ENCODE measurements around the gene RNF208.

RNF208 gene

GRCh38 chr9:137268538-137269201 lies 46.6 kb upstream of the RNF208 start (continued):
- TF ChIP-seq ZBTB8A (tag by site-specific recombination; IDR thresholded peaks at IDR 0.05), result 0 out of 2 replicates have a peak, but pooled peaks have one; percentile 22
- TF ChIP-seq ZNF391 (tag by site-specific recombination; IDR thresholded peaks at IDR 0.05; ENCODE audit: borderline replicate concordance, low read depth), result no peak
- no peak for TF ChIP-seq ZSCAN16 (tag by site-specific recombination; IDR thresholded peaks at IDR 0.05)
- no peak for TF ChIP-seq ZNF701 (tag by site-specific recombination; IDR thresholded peaks at IDR 0.05)
- TF ChIP-seq ZBTB48 (tag by site-specific recombination; IDR thresholded peaks at IDR 0.05), result no peak
- TF ChIP-seq ZNF175 (tag by site-specific recombination; IDR thresholded peaks at IDR 0.05), result no peak
- TF ChIP-seq HOXC10 (CRISPR knock-in tag; IDR thresholded peaks at IDR 0.05), result no peak
- no peak for TF ChIP-seq ZNF610 (tag by site-specific recombination; IDR thresholded peaks at IDR 0.05; ENCODE audit: borderline replicate concordance)
- TF ChIP-seq ZNF266 (tag by site-specific recombination; IDR thresholded peaks at IDR 0.05; ENCODE audit: low read depth), result no peak
- TF ChIP-seq ZNF112 (tag by site-specific recombination; IDR thresholded peaks at IDR 0.05), result no peak
- TF ChIP-seq ZBTB26 (tag by site-specific recombination; optimal IDR thresholded peaks at IDR 0.05), result peak; percentile 14
- no peak for TF ChIP-seq ZNF362 (tag by site-specific recombination; IDR thresholded peaks at IDR 0.05)
- no peak for TF ChIP-seq BCL11A (tag by site-specific recombination; IDR thresholded peaks at IDR 0.05; ENCODE audit: low read depth)
- no peak for TF ChIP-seq KLF17 (tag by site-specific recombination; IDR thresholded peaks at IDR 0.05)

DNA sequence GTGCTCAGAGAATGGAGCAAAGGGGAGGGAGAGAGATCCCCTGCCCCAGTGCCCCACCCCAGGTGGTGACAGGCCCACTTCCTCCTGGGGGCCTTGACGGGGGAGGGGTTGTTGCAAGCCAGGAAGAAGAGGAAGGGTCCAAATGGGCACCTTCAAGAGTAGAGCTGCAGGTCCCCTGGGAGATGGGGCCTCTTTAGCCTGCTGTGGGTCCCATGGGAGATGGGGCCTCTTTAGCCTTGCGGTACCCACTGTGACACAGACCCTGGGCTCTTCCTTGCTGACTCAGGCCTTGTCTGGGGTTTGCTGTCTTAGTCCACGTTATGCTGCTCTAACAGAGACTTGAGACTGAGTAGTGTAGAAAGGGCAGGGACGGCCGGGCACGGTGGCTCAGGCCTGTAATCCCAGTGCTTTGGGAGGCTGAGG lies 45.9 kb upstream of the RNF208 start:
- Histone ChIP-seq H3K27ac (ENCODE audit: extremely low read depth, low read depth, low read length) (no peak overlapping the region), H3K9me3 (ENCODE audit: control insufficient read depth, insufficient read depth, low read depth, low read length) (no peaks in the 10 kb centered on the region), H3K4me1 (ENCODE audit: control insufficient read depth, insufficient read depth, low read length) (no peaks in the 10 kb centered on the region), H3K4me3 (ENCODE audit: low read depth, low read length) (no peak overlapping the region), H3K36me3 (ENCODE audit: control insufficient read depth in 2 of 2, insufficient read depth in 1 of 2, low read length in 2 of 2) (peaks cover 0 to 68% of the 10 kb centered on the region in 2 experiments; a peak in 2 of 3 replicates)
- POLR2A ChIA-PET, result interaction anchor here (2.1 to 10.1 kb wide), 2 partner anchors 11 to 26 kb away, joined by 9 to 103 read pairs; partner anchors contain the start of gene TUBB4B
- TF ChIP-seq ZNF677 (tag by site-specific recombination; IDR thresholded peaks at IDR 0.05) (no peak), ZNF132 (tag by site-specific recombination; IDR thresholded peaks at IDR 0.05; ENCODE audit: borderline replicate concordance) (no peak), ZIC2 (tag by site-specific recombination; IDR thresholded peaks at IDR 0.05) (peak; percentile 31), PRDM1 (tag by site-specific recombination; IDR thresholded peaks at IDR 0.05) (peak; percentile 0; the same call in 1 of the 2 replicates), ZNF501 (tag by site-specific recombination; IDR thresholded peaks at IDR 0.05) (no peak)
- CTCF ChIA-PET, result interaction anchor here (0.5 to 2.1 kb wide), 4 partner anchors 12 to 221 kb away, joined by 3 to 11 read pairs (median 3); no protein-coding TSS in a partner anchor

All from HEK293 (cell line).